HG03095 (cell line): ENCODE data around the gene WARS2.

Source experiments
- ATAC-seq: cut with Tn5 transposase; IDR thresholded peaks from one replicate; pipeline ENCODE4 v1.9.1; 2021; ENCODE audit warnings: moderate library complexity; ENCODE audit not compliant: unreplicated experiment

The WARS2 gene

DNA sequence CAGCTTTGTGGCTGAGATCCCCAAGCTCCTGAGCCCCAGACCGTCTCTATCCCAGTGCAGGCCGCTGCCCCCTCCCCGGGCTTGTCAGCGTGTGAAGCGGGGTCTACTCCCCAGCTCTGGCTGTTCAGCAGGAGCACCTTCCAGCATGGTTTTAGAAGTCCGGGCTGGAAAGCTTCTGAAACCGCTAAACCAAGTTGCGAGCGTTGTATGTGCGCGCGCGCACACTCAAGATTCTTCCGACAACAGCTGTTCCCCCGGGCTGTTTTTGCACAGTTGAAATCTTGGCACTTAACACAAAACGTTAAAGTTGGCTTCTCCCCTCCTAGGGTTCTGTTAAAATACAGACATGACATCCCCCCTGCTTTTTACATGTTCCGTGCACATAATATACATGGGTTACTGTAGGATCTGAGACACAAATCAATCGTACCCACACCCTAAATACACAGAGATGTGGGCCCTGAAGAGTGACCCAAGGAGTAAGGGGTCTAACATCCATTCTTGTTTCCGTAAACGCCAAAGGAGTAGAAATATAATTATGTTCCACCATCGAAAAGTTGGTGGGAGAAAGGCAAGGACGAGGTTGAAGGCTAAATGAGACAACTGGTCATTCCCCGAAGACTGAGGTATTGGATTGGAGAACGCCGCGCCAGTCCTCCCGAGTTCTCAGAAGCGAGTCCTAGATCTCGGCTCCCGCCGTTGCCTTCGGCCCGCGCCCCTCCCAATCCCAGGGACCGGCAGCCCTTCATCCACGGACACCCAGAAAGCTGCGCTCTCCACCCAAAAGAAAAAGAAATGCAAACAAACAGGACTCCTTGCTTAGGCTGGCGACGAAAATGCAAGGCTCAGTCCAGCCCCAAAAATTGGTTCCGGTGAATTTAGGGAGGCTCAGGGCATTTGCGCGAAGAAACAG, 153.6 kb downstream of the WARS2 start:
- no peak for ATAC-seq

DNA sequence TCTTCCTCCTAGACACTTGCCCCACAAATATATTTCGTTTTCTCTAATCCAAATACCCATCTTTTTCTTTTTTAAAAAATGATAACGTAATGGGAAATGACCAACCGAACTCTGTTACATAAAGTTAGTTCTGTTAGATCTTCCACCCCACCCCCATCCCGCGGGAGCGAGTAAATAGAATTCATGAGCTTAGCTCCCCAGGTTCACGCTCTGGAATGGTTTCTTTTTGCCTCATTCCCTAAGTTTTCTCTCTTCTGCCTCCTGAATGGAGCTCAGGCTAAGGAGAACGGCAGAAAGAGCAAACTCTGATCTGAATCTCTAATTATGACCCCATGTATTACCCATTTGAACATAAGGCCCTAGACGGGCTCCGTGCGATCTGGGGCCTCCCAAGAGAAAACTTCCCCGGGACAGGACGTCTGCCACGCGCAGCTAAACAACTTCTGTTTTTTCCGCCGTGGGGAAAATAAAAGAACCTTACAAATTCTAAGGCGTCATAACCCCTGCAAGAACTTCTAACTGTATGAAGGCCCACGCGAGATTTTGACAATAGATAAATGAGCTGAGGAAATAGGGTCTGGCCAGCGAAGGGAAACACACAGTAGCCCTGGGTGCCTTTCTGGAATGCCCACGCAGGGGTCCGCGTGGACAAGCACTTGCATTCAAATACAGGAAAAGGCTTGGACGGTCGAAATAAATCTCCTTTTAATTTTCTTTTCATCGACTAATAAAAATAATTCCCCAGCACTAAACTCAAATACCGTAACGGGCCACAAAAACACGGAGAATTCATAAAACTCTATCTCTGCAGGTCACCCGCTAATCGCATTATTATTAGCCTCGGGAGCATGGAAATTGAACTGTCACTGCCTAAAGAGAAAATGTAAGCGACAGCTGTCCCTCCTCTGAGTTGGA, 154.6 kb downstream of the WARS2 start:
- no peak for ATAC-seq

DNA sequence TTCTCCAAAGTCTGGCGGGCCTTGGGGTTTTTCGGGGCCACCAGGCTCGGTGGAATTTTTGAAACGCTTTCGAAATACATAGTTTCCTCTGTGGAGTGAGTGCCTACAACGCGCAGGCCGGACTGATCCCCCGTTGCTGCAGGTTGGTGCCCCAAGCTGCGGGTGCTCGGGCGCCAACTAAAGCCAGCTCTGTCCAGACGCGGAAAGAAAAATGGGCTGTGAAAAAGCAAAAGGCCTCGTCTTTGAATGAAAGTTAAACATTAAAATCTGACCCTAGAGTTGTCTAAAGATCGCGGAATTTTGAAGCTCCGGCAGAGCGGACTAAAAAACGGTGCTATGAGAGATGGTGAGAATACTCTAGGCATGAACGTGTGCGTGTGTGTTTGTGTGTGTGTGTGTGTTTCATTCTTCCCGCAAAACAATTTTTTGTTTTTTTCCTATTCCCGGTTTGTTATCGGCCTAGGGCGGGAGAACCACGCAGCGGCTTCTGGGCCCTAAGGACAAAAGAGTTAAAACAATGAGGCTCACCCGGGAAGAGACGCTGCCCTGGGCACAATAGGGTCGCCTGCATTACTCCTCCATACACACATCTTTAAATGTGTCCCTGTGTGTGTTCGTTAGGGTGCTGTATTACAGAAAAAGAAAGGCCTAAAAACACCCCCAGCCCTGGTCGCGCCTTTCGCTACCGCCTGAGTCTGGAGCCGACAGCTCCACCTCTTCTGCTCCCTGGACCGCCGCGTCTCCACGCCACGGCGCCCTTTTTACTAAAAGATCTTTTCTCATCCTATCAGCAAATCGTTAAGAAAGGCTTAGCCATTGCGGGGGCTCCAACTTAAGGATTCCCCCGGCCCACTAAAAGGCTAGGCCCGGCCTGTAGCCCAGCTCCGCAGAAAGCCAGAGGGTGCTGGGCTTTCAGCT, 155.5 kb downstream of the WARS2 start:
- no peak for ATAC-seq

DNA sequence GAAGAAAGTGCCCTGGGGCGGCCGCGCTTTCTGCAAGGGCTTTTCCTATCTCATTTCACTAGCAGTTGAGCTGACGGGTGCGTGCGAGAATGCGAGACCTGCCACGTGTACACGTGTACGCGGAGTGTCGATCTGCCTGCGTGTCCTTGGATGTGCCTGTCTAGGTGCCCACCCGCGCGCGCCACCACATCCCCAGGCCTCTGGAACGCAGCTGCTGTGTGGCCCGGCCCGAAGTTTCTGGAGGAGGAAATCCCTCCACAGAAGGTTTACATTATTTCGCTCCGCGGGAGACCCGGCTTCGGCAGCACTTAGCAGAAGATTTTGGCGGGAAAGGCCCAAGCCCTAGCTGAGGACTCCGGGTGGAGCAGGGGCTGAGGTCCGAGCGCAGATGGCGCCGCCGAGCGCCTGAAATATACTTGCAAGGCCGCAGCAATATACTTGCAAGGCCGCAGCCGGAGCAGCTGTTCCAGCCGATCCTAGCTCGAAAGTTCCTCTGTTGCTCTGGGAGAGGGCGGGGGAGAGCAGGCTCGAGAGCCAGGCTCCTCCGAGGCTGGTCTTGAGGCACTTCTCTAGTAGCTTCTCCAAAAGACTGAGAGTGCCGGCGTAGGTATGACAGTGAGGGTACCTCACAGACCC, 156.2 kb downstream of the WARS2 start:
- ATAC-seq = no peak

DNA sequence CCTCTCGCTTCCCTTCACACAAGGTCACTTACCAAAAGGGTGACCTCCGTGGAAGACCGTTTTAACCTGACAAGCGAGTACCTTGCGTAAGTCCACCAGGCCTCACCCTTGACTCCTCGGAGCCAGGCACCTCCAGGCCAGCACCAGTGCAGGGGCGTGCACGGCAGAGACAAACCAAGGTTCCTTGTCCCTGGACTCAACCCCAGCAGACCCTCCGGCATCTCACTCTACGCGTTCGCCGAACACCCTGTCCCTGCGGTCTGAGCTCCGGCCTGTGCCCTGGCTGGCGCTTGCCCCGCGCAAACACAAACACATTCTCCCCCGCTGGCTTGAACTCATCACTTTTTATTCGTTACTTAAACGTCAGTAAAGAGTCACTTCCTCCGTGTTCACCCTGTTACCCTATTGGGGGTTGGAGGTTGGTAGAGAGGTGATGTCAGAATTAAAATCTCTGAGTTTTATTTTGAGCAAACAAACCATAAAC, 156.9 kb downstream of the WARS2 start:
- no peak for ATAC-seq

DNA sequence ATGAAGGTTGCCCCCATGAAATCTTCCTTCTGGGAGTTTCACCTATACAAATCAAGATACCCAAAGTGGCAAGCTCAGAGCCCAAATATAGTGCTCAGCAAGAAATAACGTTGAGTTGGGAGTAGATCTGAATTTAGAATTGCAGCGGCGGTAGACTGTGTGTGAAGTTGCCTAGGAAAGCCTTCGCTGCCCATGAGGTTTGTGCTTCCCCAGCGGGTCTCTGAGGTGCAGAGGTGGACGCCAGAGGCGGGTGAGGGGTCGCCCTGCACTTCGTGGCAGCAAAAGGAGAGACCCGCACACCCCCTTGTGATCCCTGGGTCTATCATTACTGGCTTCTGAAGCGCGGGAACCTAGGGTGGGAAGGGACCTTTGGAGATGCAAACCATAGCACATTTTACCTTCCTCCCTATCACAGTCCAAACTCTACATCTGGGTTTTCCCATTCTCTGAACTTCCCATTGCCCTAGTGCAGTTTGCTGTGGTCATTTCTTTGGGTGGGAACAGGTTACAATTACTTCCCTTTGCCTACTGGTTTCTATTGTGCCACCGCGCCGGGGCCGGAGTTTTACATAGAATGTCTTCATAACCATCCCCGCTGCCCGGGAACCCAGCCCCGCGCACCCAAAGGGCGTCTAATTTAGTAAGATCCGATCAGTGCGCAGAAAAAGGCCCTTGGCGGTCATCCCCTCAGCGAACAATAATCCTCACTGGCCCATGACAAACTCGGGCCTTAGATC, 157.5 kb downstream of the WARS2 start:
- ATAC-seq = no peak

DNA sequence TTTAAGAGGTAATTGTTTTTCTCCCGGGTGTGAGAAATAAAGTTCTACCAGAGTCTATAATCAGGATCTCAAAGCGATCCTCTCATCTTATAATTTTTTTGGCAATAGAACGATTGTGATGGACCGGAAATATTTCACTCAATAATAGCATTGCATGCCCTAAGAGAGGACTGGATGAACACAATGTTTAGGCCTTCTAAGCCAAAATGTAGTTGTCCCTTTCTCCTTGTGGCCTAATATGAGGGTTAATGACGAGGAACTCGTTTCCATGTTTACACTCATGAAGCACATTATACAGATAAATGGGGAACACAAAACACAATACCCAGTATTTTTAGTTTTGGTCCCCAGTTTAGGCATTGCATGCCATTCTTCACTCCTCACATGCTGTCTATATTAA, 158.2 kb downstream of the WARS2 start:
- no peak for ATAC-seq

DNA sequence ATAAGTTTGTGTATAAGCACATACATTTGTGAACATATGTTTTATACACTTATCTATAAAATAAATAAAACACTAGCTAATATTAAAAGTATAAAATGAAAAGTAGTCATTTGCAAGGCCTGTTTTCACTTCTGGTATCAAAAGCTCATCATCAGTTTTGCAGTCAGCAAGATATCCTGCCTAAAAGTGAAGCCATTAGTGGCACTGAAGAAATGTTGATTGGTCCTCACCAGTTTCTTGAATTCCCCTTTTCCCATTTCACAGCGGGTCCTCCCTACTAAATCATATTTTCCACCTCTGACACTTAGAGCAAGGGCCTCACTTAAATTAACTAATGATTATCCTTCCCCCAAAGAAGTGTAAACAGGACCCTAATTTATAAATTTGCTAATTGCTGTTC, 159.0 kb downstream of the WARS2 start:
- ATAC-seq = no peak
